ENCODE results near the gene BLOC1S5.

BLOC1S5 gene
- long read RNA-seq, donor 1, transcript BLOC1S5-202 (5 exons, 2,684 nt): major isoform, 15 of 19 reads
- long read RNA-seq, donor 1, partial matches to known transcripts: 0 of 19 reads
- long read RNA-seq, donor 1, other reads (novel, unspliced or antisense): 0 of 19 reads
- long read RNA-seq, donor 2, transcript BLOC1S5-202 (5 exons, 2,684 nt): major isoform, 7 of 9 reads
- long read RNA-seq, donor 2, partial matches to known transcripts: 0 of 9 reads
- long read RNA-seq, donor 2, other reads (novel, unspliced or antisense): 0 of 9 reads
- long read RNA-seq, donor 3, transcript BLOC1S5-202 (5 exons, 2,684 nt): major isoform, 7 of 9 reads
- long read RNA-seq, donor 3, partial matches to known transcripts: 0 of 9 reads
- long read RNA-seq, donor 3, other reads (novel, unspliced or antisense): 0 of 9 reads
- long read RNA-seq, donor 4, transcript BLOC1S5-202 (5 exons, 2,684 nt): major isoform, 13 of 15 reads
- long read RNA-seq, donor 4, partial matches to known transcripts: 0 of 15 reads
- long read RNA-seq, donor 4, other reads (novel, unspliced or antisense): 0 of 15 reads
- long read RNA-seq, donor 5, transcript BLOC1S5-202 (5 exons, 2,684 nt): major isoform, 10 of 10 reads
- long read RNA-seq, donor 5, partial matches to known transcripts: 0 of 10 reads
- long read RNA-seq, donor 5, other reads (novel, unspliced or antisense): 0 of 10 reads
- long read RNA-seq, donor 6, transcript BLOC1S5-202 (5 exons, 2,684 nt): major isoform, 14 of 17 reads
- long read RNA-seq, donor 6, partial matches to known transcripts: 0 of 17 reads
- long read RNA-seq, donor 6, other reads (novel, unspliced or antisense): 0 of 17 reads
- long read RNA-seq, donor 7, transcript BLOC1S5-202 (5 exons, 2,684 nt): major isoform, 9 of 13 reads
- long read RNA-seq, donor 7, partial matches to known transcripts: 0 of 13 reads
- long read RNA-seq, donor 7, other reads (novel, unspliced or antisense): 0 of 13 reads
- long read RNA-seq, donor 8, transcript BLOC1S5-202 (5 exons, 2,684 nt): major isoform, 11 of 13 reads
- long read RNA-seq, donor 8, partial matches to known transcripts: 0 of 13 reads
- long read RNA-seq, donor 8, other reads (novel, unspliced or antisense): 0 of 13 reads

- peak; percentile 96 for DNase-seq
These were observed at the start of gene BLOC1S5 for GRCh38 chr6:8063761-8064637. TSS of gene BLOC1S5 (minus strand) at chr6:8064389. CDS start at chr6:8064376, 13 bp downstream.

GRCh38 chr6:8113131-8113654 is 49.0 kb upstream of the BLOC1S5 start:
- no peak for DNase-seq

GRCh38 chr6:8110725-8111124 is 46.5 kb upstream of the BLOC1S5 start:
- no peak for DNase-seq

- DNase-seq: no peak
These were observed 46.0 kb upstream of the BLOC1S5 start for GRCh38 chr6:8110117-8110721.

- DNase-seq: no peak
These were observed 44.8 kb upstream of the BLOC1S5 start for GRCh38 chr6:8108759-8109539.

- DNase-seq: no peak
These were observed 44.0 kb upstream of the BLOC1S5 start for GRCh38 chr6:8108031-8108660.

GRCh38 chr6:8105791-8106190 is 41.6 kb upstream of the BLOC1S5 start:
- no peak for DNase-seq

- DNase-seq: no peak
These were observed 39.5 kb upstream of the BLOC1S5 start for GRCh38 chr6:8103726-8104125.

- DNase-seq: peak; percentile 93
These were observed 38.2 kb upstream of the BLOC1S5 start, which contains the start of gene EEF1E1 for GRCh38 chr6:8102122-8102958. TSS of gene EEF1E1 (minus strand) at chr6:8102548. CDS start at chr6:8102521, 27 bp downstream.

- no peak for DNase-seq
These were observed 36.1 kb upstream of the BLOC1S5 start for GRCh38 chr6:8100159-8100854.

GRCh38 chr6:8090650-8091049 is 26.5 kb upstream of the BLOC1S5 start:
- no peak for DNase-seq

- DNase-seq: no peak
These were observed 24.7 kb upstream of the BLOC1S5 start for GRCh38 chr6:8088886-8089285.

- DNase-seq: no peak
These were observed 23.9 kb upstream of the BLOC1S5 start for GRCh38 chr6:8087870-8088754.

GRCh38 chr6:8086755-8087306 is 22.6 kb upstream of the BLOC1S5 start:
- DNase-seq: no peak

GRCh38 chr6:8085053-8085511 is 20.9 kb upstream of the BLOC1S5 start:
- DNase-seq: no peak

GRCh38 chr6:8084586-8084985 is 20.4 kb upstream of the BLOC1S5 start:
- no peak for DNase-seq

Data from right kidney (tissue), 9 donors.